ENCODE data around the gene SMNDC1. TPM values are rescaled to one million over a fixed set of nuclear protein-coding genes. Genes with fewer than 3 reads are reported as not detected.

The SMNDC1 gene
- 3.4 and 5.5 TPM in 2 replicates for total RNA-seq

GRCh38 chr10:110304780-110305421 lies at the start of gene SMNDC1:
Gene SMNDC1, minus strand, starts transcription at chr10:110304920. Its CDS starts 1,333 bp downstream, at chr10:110303587.

Other genes with a start within 250 kb of the SMNDC1 start
- gene MXI1, start 97.3 kb downstream of the SMNDC1 start, total RNA-seq = 8.5 and 9.9 TPM in 2 replicates
- gene DUSP5, start 193.0 kb upstream of the SMNDC1 start, total RNA-seq = 87.9 and 109 TPM in 2 replicates

Data from hair follicular keratinocyte (primary cell).